NCI-H526 (cell line): ENCODE results near the gene VMAC.
"Not testable (repeated sequence)": the region's sequence is repeated elsewhere in the genome, so short reads cannot be mapped to it uniquely, and the experiment has no call there.

Source experiments
- DNase-seq, 2 experiments: peaks; one replicate each; lab custom pipeline; 2025; lab: John Stamatoyannopoulos, UW

The VMAC gene, protein sequence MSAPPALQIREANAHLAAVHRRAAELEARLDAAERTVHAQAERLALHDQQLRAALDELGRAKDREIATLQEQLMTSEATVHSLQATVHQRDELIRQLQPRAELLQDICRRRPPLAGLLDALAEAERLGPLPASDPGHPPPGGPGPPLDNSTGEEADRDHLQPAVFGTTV

GRCh38 chr19:5904352-5905113 is at the start of gene VMAC:
Gene VMAC (plus strand): TSS chr19:5904872. CDS start chr19:5904891, 19 bp downstream.
- peak; percentile 99 for DNase-seq

- DNase-seq: not testable (repeated sequence)
Observed at GRCh38 chr19:5855151-5855550, 49.5 kb upstream of the VMAC start.

GRCh38 chr19:5857203-5858081 is 47.2 kb upstream of the VMAC start:
- DNase-seq: no peak

- DNase-seq: no peak
Observed at GRCh38 chr19:5863030-5863665, 41.5 kb upstream of the VMAC start.

DNA sequence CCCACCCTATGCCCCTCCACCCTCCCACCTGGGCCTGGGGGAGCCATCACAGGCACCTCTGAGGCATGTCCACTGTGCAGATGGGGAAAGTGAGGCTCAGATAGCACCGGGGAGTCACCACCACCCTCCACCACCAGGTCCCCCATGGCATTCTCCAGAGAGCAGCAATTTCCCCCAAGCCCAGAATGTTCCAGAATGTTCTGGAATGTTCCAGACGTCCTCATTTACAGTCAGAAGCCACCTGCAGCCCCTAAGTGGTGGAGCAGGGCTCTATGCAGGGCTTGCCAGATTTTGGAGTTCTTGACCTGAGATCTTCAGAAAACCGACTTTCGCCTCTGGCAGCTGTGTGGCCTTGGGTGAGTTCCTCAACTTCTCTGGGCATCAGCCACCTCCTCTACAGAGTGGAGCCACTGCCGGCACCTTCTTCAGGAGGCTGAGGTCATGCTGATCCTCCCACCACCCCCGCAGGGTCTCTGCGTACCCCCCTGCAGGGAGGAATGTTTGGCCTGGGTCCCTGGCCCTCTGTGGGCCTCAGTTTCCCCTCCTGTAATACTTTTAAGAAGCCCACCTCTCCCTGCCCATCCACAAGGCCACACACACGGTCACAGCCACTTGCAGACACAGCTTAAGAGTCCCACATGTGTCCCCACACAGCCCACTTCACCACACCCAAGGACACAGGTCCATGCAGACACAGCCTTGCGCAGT is 40.5 kb upstream of the VMAC start:
- DNase-seq: no peak

DNA sequence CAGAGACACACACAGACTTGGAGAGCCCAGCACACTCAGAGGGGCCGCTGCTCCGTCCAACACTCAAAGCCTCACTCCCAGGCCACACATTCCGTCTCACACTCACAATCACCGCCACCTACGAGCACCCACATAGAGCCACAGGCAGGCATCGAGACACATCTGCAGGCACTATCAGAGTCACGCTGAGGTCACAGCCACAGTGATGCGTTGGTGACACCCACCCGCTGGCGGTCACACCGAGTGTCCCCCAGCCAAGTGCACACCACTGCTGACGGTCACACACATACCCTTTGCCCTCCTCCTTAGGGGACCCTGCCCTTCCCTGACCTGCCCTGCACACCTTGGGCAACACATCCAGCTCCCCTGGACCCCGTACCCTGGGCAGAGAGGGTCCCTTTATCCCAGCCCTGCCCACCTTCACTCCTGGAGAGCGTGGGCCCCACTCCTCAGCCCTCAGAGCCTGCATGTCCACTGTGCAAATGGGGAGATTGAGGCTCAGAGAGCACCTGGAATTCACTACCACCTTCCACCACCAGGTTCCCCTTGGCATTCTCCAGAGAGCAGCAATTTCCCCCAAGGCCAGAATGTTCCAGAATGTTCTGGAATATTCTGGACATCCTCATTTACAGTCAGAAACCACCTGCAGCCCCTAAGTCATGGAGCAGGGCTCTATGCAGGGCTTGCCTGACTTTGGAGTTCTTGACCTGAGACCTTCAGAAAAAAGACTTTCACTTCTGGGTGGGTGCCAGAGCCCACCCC is 39.8 kb upstream of the VMAC start:
- no peak for DNase-seq

- no peak for DNase-seq
Observed at GRCh38 chr19:5865772-5866171, 38.9 kb upstream of the VMAC start.

DNA sequence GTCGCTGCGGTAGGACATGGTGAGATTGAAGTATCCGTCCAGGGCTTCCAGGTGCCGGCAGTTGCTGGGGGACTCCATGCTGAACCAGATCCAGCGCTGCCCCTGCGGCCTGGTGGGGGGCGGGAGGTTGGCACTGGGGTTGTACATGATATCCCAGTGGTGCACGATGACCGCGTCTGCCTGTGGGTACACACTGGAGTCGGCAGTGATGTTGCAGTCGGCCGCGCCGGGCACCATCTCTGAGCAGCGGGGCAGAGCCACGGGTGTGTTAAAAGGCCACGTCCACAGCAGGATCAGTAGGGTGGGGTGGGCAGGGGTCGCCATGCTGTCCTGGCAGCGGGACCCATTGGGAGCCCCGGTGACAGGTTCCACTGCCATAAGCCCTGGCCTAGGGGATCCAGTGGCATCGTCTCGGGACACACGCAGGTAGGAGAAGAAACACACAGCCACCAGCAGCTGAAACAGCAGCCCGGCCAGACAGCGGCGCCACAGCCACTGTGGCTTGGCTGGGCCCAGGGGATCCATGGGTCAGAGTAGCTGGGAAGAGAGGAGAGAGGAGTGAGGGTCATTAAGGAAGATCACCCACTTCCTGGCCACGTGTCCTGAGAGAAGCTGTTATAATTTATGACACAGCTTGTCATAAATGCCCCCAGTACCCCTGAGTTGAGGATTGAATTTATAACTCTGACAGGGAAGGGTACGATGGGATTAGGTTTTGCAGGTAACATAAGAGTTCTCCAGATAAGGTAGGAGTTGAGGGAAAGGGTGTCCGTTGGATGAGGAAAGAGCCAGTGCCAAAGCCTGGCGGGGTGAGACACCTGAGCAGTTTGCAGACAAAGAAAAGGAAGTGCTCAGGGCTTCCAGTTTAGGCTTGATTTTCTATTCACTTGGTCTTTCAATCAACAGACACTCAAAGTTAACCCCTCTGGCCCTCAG is 37.2 kb upstream of the VMAC start:
- DNase-seq: no peak

- DNase-seq: no peak
Observed at GRCh38 chr19:5870986-5871394, 33.7 kb upstream of the VMAC start.

GRCh38 chr19:5873617-5874199 is 31.0 kb upstream of the VMAC start:
- no peak for DNase-seq

- not testable (repeated sequence) for DNase-seq
Observed at GRCh38 chr19:5874496-5874895, 30.2 kb upstream of the VMAC start.

DNA sequence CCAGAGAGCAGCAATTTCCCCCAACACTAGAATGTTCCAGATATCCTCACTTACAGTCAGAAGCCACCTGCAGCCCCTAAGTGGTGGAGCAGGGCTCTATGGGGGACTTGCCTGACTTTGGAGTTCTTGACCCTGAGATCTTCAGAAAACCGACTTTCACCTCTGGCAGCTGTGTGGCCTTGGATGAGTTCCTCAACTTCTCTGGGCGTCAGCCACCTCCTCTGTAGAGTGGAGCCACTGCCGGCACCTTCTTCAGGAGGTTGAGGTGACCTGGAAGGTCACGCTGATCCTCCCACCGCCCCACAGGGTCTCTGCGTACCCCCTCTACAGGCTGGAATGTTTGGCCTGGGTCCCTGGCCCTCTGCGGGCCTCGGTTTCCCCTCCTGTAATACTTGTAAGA is 27.2 kb upstream of the VMAC start:
- DNase-seq: no peak

DNA sequence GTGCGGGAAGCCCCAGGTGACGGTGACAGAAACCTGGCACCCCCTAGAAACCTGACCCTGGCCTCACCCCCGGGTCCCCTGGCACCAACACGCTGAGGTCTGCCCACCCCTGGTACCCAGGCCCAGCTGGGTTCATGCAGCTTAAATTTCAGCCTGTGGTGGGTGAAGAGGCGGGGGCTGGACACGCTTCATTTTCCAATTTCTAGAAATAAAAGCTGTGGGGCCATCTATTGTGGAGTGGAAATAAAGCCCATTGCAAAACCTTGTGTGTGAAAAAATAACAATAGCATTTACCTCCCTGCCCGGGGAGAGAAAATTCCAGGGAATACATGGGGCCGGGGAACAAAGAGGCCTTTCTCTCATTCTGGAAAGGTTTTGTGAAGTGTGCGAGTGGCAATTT is 26.8 kb upstream of the VMAC start:
- no peak for DNase-seq

DNA sequence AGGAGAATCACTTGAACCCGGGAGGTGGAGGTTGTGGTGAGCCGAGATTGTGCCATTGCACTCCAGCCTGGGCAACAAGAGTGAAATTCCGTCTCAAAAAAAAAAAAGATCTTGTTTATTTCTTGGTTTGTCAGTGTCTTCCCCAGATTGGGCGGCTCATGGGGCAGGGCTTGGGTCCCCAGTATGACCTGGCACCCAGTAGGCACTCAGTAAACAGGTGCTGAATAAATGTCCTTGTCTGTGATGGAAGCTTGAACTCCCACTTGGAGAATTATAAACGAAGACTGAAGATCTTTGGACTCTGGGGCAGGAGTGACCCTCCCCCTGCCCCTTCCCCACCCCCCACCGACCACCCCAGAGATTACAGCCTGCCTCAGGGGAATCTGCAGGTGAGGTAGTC is 24.5 kb upstream of the VMAC start:
- DNase-seq: no peak

- no peak for DNase-seq
Observed at GRCh38 chr19:5880604-5881078, 24.0 kb upstream of the VMAC start.

- peak in 1 of 2 experiments; percentile 16 for DNase-seq
Observed at GRCh38 chr19:5881543-5882299, 23.0 kb upstream of the VMAC start.

- DNase-seq: no peak
Observed at GRCh38 chr19:5882421-5882968, 22.2 kb upstream of the VMAC start.
